ENCODE measurements around the gene RNF182.
A peak's percentile ranks its signal among the peaks of the same experiment; 100 is the strongest.
"Not testable (repeated sequence)": the region's sequence is repeated elsewhere in the genome, so short reads cannot be mapped to it uniquely, and the experiment has no call there.

Gene RNF182

GRCh38 chr6:14016935-14017625, 92.3 kb downstream of the RNF182 start:
- no peak overlapping the region for H4K8ac ChIP-seq (ENCODE audit: low read depth, low read length)

GRCh38 chr6:14017626-14018475, 93.1 kb downstream of the RNF182 start:
- no peak overlapping the region for H2BK5ac ChIP-seq (ENCODE audit: low read length)
- no CpG with 5 or more reads among the region's 46 CpGs for WGBS (ENCODE audit: extremely low coverage, insufficient coverage, low lambda C conversion rate)
- peak overlapping the region; percentile 55 for H3K9ac ChIP-seq (ENCODE audit: low read length)
- H3K79me2 ChIP-seq (ENCODE audit: control insufficient read depth, insufficient read depth, low read length) = no peaks in the 10 kb centered on the region
- peak; percentile 34 for DNase-seq
- H3K4me2 ChIP-seq (ENCODE audit: low read length) = peak overlapping the region; percentile 17
- H2BK120ac ChIP-seq (ENCODE audit: low read depth, low read length) = no peak overlapping the region
- H3K27me3 ChIP-seq (ENCODE audit: insufficient read depth, low read length, poor library complexity) = no peaks in the 10 kb centered on the region
- H3K27ac ChIP-seq (ENCODE audit: low read depth, low read length) = no peak overlapping the region
- peak overlapping the region; percentile 4 for H3K18ac ChIP-seq (ENCODE audit: low read length)
- no peak overlapping the region for H3K23ac ChIP-seq (ENCODE audit: low read length)
- no peak overlapping the region for H2BK15ac ChIP-seq (replicated peaks; ENCODE audit: low read depth)
- H4K8ac ChIP-seq (ENCODE audit: low read depth, low read length) = no peak overlapping the region
- H3K56ac ChIP-seq (ENCODE audit: low read length) = peak overlapping the region; percentile 68
- H3K79me1 ChIP-seq (ENCODE audit: low read length) = no peaks in the 10 kb centered on the region
- H3K4me1 ChIP-seq (ENCODE audit: control insufficient read depth, low read depth, low read length) = no peaks in the 10 kb centered on the region
- no peaks in the 10 kb centered on the region for H3K36me3 ChIP-seq (ENCODE audit: control insufficient read depth, insufficient read depth, low read length)
- no peak overlapping the region for H3K4ac ChIP-seq (ENCODE audit: low read depth, low read length)
- H3K4me3 ChIP-seq (ENCODE audit: low read length) = no peak overlapping the region
- H4K5ac ChIP-seq (ENCODE audit: low read length) = no peak overlapping the region
- H2AK5ac ChIP-seq (ENCODE audit: low read length) = no peak overlapping the region

More at GRCh38 chr6:14016935-14017625, 92.3 kb downstream of the RNF182 start:
- no peak overlapping the region for H2BK120ac ChIP-seq (ENCODE audit: low read depth, low read length)
- no peak overlapping the region for H3K4me3 ChIP-seq (ENCODE audit: low read length)
- H2BK5ac ChIP-seq (ENCODE audit: low read length) = no peak overlapping the region
- no peaks in the 10 kb centered on the region for H3K79me2 ChIP-seq (ENCODE audit: control insufficient read depth, insufficient read depth, low read length)
- no peak overlapping the region for H2BK15ac ChIP-seq (replicated peaks; ENCODE audit: low read depth)
- no peak overlapping the region for H3K4me2 ChIP-seq (ENCODE audit: low read length)
- H3K56ac ChIP-seq (ENCODE audit: low read length) = no peak overlapping the region
- no CpG with 5 or more reads among the region's 5 CpGs for WGBS (ENCODE audit: extremely low coverage, insufficient coverage, low lambda C conversion rate)
- no peaks in the 10 kb centered on the region for H3K79me1 ChIP-seq (ENCODE audit: low read length)
- no peak overlapping the region for H4K5ac ChIP-seq (ENCODE audit: low read length)
- no peak overlapping the region for H3K23ac ChIP-seq (ENCODE audit: low read length)
- no peak overlapping the region for H3K18ac ChIP-seq (ENCODE audit: low read length)
- H3K4ac ChIP-seq (ENCODE audit: low read depth, low read length) = no peak overlapping the region
- H3K9ac ChIP-seq (ENCODE audit: low read length) = no peak overlapping the region
- no peaks in the 10 kb centered on the region for H3K27me3 ChIP-seq (ENCODE audit: insufficient read depth, low read length, poor library complexity)
- DNase-seq = no peak
- no peaks in the 10 kb centered on the region for H3K4me1 ChIP-seq (ENCODE audit: control insufficient read depth, low read depth, low read length)
- H2AK5ac ChIP-seq (ENCODE audit: low read length) = no peak overlapping the region
- H3K27ac ChIP-seq (ENCODE audit: low read depth, low read length) = no peak overlapping the region
- H3K36me3 ChIP-seq (ENCODE audit: control insufficient read depth, insufficient read depth, low read length) = no peaks in the 10 kb centered on the region

- DNase-seq; H3K79me2 ChIP-seq (ENCODE audit: control insufficient read depth, insufficient read depth, low read length); H2BK120ac ChIP-seq (ENCODE audit: low read depth, low read length); H3K36me3 ChIP-seq (ENCODE audit: control insufficient read depth, insufficient read depth, low read length); H2AK5ac ChIP-seq (ENCODE audit: low read length); H4K5ac ChIP-seq (ENCODE audit: low read length); H3K79me1 ChIP-seq (ENCODE audit: low read length); H2BK5ac ChIP-seq (ENCODE audit: low read length); H3K23ac ChIP-seq (ENCODE audit: low read length); H3K4me1 ChIP-seq (ENCODE audit: control insufficient read depth, low read depth, low read length); H3K18ac ChIP-seq (ENCODE audit: low read length); H3K56ac ChIP-seq (ENCODE audit: low read length); H3K4me3 ChIP-seq (ENCODE audit: low read length); H3K27ac ChIP-seq (ENCODE audit: low read depth, low read length); H2BK15ac ChIP-seq (replicated peaks; ENCODE audit: low read depth); H4K8ac ChIP-seq (ENCODE audit: low read depth, low read length); H3K4me2 ChIP-seq (ENCODE audit: low read length); H3K27me3 ChIP-seq (ENCODE audit: insufficient read depth, low read length, poor library complexity); H3K4ac ChIP-seq (ENCODE audit: low read depth, low read length); H3K9ac ChIP-seq (ENCODE audit: low read length): not testable (repeated sequence)
- no CpG with 5 or more reads among the region's 6 CpGs for WGBS (ENCODE audit: extremely low coverage, insufficient coverage, low lambda C conversion rate)
Measured at GRCh38 chr6:14018559-14018958, 93.8 kb downstream of the RNF182 start.

- H3K27ac ChIP-seq (ENCODE audit: low read depth, low read length) = no peak overlapping the region
- H3K23ac ChIP-seq (ENCODE audit: low read length) = no peak overlapping the region
- H4K5ac ChIP-seq (ENCODE audit: low read length) = no peak overlapping the region
- no CpG with 5 or more reads among the region's 2 CpGs for WGBS (ENCODE audit: extremely low coverage, insufficient coverage, low lambda C conversion rate)
- no peaks in the 10 kb centered on the region for H3K27me3 ChIP-seq (ENCODE audit: insufficient read depth, low read length, poor library complexity)
- no peak overlapping the region for H4K8ac ChIP-seq (ENCODE audit: low read depth, low read length)
- H2BK120ac ChIP-seq (ENCODE audit: low read depth, low read length) = no peak overlapping the region
- H2BK15ac ChIP-seq (replicated peaks; ENCODE audit: low read depth) = no peak overlapping the region
- H3K9ac ChIP-seq (ENCODE audit: low read length) = no peak overlapping the region
- H3K79me2 ChIP-seq (ENCODE audit: control insufficient read depth, insufficient read depth, low read length) = no peaks in the 10 kb centered on the region
- DNase-seq = no peak
- H3K79me1 ChIP-seq (ENCODE audit: low read length) = no peaks in the 10 kb centered on the region
- H2BK5ac ChIP-seq (ENCODE audit: low read length) = no peak overlapping the region
- H3K36me3 ChIP-seq (ENCODE audit: control insufficient read depth, insufficient read depth, low read length) = no peaks in the 10 kb centered on the region
- H3K4ac ChIP-seq (ENCODE audit: low read depth, low read length) = no peak overlapping the region
- no peak overlapping the region for H3K18ac ChIP-seq (ENCODE audit: low read length)
- H3K4me3 ChIP-seq (ENCODE audit: low read length) = no peak overlapping the region
- H3K4me2 ChIP-seq (ENCODE audit: low read length) = no peak overlapping the region
- H3K4me1 ChIP-seq (ENCODE audit: control insufficient read depth, low read depth, low read length) = no peaks in the 10 kb centered on the region
- H2AK5ac ChIP-seq (ENCODE audit: low read length) = no peak overlapping the region
- no peak overlapping the region for H3K56ac ChIP-seq (ENCODE audit: low read length)
Measured at GRCh38 chr6:14020551-14020950, 95.8 kb downstream of the RNF182 start.

GRCh38 chr6:14021449-14021848, 96.7 kb downstream of the RNF182 start:
- no peaks in the 10 kb centered on the region for H3K79me1 ChIP-seq (ENCODE audit: low read length)
- H3K4me3 ChIP-seq (ENCODE audit: low read length) = no peak overlapping the region
- no peak overlapping the region for H2AK5ac ChIP-seq (ENCODE audit: low read length)
- no peak overlapping the region for H2BK120ac ChIP-seq (ENCODE audit: low read depth, low read length)
- H4K5ac ChIP-seq (ENCODE audit: low read length) = no peak overlapping the region
- H3K4me1 ChIP-seq (ENCODE audit: control insufficient read depth, low read depth, low read length) = no peaks in the 10 kb centered on the region
- no peak overlapping the region for H3K27ac ChIP-seq (ENCODE audit: low read depth, low read length)
- H2BK15ac ChIP-seq (replicated peaks; ENCODE audit: low read depth) = no peak overlapping the region
- H4K8ac ChIP-seq (ENCODE audit: low read depth, low read length) = no peak overlapping the region
- H3K4ac ChIP-seq (ENCODE audit: low read depth, low read length) = no peak overlapping the region
- no peak overlapping the region for H3K4me2 ChIP-seq (ENCODE audit: low read length)
- H3K9ac ChIP-seq (ENCODE audit: low read length) = no peak overlapping the region
- no peak overlapping the region for H3K56ac ChIP-seq (ENCODE audit: low read length)
- no peaks in the 10 kb centered on the region for H3K79me2 ChIP-seq (ENCODE audit: control insufficient read depth, insufficient read depth, low read length)
- no peak overlapping the region for H2BK5ac ChIP-seq (ENCODE audit: low read length)
- H3K27me3 ChIP-seq (ENCODE audit: insufficient read depth, low read length, poor library complexity) = no peaks in the 10 kb centered on the region
- WGBS (ENCODE audit: extremely low coverage, insufficient coverage, low lambda C conversion rate) = no CpG with 5 or more reads among the region's 4 CpGs
- no peak for DNase-seq
- no peak overlapping the region for H3K23ac ChIP-seq (ENCODE audit: low read length)
- H3K18ac ChIP-seq (ENCODE audit: low read length) = no peak overlapping the region
- H3K36me3 ChIP-seq (ENCODE audit: control insufficient read depth, insufficient read depth, low read length) = no peaks in the 10 kb centered on the region

All from mesendoderm (in vitro differentiated cells).